GM03348 (cell line): ENCODE data around the gene ADK.
"Not testable (repeated sequence)": the region's sequence is repeated elsewhere in the genome, so short reads cannot be mapped to it uniquely, and the experiment has no call there.

ENCODE experiments used
- DNase-seq: peaks from one replicate; pipeline ENCODE4 v3.0.0; 2012; ENCODE audit warnings: low spot score

Gene ADK

DNA sequence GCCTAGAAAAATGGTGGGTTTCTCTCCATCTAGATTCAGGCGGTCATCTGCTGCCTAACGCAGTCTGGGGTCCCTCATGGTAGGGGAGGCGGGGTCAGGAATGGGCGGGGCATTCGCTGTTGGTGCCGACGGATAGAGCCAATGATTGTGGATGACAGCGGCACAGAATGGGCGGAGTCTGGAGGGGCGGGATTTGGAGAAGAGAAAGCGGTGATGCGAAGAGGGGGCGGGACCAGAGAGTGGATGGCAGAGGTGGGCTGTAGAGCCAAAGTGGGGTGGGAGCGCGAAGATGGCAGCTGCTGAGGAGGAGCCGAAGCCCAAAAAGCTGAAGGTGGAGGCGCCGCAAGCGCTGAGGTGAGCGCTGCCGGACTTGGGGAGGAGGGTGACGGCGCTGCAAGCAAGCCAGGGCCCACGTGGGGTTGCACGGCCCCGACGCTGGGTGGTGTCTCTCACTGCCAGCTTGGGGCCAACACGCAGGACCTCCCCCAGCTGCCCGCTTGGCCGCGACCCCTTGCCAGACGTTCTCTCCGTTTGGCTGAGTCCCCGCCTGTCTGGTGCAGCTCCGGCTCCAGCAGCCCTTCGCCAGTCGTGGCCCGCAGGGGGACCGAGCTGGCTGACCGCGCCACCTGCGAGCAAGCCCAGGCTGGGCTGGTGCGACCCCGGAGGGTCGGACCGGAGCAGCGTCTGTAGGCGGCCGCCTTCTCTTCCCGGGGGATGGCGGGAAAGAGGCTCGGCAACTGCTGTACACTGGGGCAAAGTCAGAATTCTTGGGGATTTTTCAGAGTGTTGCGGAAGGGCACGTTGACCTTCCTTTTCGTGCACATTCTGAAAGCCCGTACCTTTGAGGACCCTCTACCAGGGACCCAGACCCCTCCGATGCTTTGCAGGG is at the start of gene ADK:
Gene ADK, plus strand, starts transcription at position 232 of the 889 bp plus-strand sequence. Its CDS starts 58 bp downstream, at position 290.
- DNase-seq: peak; percentile 99

DNA sequence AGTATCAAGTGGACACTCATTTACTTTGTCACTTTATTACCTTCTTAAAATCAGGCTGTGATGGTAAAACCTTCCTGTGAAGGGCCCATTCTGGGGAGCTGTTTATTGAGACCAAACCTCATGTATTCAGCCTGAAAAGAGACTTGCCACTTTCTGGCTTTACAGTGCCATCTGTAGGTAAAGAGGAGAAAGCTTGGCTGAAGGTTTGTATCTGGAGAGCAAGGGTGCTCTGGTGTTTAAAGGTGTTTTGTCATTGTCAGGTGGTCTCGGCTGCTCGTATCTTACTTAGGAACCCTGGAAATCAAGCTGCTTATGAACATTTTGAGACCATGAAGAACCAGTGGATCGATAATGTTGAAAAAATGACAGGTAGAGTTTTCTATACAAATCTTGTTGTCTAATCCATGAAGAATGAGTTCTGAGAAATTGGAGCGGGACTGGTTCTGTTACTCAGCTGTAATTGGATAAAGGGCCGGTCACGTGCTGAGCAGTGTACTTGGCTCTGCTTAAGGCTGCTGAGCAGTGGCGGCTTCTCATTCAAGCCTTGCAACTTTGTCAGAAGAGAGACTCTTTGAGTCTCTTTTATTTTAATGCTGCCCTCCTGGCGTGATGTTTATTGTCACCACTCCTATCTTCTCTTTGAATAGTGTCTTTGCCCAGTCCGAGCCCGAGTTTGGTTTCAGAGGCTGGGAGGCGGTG is 47.3 kb upstream of the ADK start:
- DNase-seq: peak; percentile 39

DNA sequence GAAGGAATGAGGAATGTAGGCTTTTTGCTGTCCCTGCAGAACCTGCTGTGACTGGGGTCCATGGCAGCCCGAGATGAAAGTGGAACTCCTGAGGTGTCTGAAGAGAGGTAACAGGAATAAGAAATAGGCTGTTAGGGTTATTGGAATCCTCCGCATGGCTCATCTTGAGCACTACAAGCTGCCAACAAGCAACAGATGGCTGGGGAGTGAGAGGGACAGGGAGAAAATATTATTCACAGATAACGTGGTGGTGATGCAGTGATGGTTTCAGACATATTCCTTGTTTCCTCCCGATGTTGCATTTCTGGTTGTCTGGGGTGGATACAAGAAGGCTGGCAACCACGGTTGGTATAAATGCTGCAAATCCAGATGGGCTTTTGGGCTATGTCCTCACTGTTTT is 46.5 kb upstream of the ADK start:
- no peak for DNase-seq

DNA sequence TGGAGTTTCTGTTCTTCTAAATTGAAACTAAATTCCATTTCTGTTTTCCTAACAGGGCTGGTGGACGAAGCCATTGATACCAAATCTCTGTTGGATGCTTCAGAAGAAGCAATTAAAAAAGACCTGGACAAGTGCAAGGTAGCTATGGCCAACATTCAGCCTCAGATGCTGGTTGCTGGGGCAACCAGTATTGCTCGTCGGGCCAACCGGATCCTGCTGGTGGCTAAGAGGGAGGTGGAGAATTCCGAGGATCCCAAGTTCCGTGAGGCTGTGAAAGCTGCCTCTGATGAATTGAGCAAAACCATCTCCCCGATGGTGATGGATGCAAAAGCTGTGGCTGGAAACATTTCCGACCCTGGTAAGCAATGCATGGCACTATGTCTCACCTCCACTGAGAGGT is 46.0 kb upstream of the ADK start:
- no peak for DNase-seq

DNA sequence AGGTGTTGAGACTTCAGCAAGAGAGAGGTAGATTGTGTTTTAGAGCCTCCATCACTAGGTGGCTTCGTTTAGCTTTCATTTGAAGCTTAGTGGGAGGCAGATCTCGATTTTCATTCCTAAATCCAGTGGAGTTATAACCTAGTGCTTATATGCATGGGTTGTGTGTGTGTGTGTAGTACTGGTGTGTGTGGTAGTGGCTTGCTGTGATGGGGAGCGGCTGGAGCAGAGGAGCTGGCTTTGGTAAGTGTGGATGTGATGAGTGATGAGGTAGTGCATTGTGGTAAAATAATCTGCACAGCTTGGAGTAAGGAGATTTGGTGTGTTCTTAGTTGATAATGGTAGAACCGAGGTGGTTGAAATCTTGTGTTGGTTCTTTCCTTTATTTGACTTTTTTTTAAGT is 43.6 kb upstream of the ADK start:
- no peak for DNase-seq

DNA sequence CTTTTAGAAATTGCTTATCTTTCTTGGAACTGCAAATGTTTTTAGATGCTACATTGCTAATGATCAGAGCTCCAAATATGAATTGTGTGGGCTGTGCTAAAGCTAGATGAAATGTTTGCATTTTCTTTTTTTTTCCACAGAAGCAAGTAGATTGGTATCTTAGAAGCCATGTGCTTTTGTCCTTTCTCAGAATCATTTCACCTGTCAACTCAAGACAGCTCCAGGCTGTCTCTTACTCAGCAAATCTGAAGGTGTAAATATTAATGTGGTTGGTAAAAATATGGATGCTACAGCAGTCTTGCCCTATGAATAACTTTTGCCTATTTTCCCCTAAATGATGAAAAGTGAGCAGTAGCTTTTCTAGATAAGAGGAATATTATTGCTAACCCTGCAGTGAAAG is 41.6 kb upstream of the ADK start:
- no peak for DNase-seq

DNA sequence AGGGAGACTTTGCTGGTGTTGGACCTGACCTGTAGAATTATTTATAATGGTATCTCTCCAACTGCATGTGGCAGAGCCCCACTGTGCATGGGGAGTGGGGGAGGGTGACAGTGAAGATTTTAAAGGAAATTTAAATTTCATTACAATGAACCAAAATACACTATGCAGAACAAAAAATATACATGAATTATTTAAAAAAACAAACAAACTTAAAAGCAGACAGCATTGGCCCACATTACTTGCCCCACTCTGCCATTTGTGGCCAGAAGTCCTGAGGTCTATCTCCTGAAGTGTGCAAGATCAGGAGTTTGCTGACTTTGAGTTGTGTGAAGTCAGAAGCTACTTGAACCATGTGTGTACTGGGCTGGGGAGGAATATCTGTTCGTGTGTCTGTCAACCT is 40.9 kb upstream of the ADK start:
- DNase-seq: no peak

DNA sequence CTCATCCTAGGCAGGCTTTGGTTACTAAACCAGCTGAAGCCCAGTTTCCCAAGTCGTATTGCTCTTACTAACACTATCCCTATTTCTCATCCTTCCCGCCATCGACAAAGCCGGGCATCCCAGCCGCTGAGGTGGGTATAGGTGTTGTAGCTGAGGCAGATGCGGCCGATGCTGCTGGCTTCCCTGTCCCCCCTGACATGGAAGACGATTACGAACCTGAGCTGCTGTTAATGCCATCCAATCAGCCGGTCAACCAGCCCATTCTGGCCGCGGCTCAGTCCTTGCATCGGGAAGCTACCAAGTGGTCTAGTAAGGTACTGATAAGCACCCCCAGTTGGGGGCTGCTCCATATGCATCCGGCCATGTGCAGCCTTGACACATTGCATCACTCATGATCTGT is 39.2 kb upstream of the ADK start:
- DNase-seq: no peak

DNA sequence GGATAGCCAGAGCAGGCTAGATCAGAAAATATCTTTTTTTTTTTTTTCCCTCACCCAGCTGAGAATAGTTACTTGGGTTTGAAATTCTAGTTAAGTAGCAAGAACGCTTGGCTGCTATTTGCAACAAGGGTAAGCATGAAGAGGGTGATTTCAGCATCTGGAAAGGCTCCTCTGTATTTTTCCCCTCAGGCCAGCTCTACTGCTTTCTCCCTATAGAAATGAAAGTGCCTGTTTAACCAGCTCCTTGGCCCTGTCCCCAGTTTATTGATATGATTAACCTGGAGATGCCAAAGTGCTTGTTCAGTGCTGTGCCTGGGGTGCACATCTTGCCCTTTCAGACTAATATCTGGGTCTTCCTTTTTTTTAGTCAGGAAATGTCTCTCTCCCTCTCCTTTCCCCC is 37.5 kb upstream of the ADK start:
- peak; percentile 25 for DNase-seq

DNA sequence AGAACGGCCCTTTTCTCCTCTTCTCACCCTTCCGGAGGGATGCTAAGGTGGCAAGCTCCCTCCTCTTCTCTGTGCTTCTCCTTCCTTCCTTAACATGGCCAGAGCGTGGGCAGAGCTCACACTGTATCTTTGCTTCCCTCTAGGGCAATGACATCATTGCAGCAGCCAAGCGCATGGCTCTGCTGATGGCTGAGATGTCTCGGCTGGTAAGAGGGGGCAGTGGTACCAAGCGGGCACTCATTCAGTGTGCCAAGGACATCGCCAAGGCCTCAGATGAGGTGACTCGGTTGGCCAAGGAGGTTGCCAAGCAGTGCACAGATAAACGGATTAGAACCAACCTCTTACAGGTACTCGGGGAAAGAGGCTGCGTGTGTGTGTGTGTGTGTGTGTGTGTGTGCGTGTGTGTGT is 37.0 kb upstream of the ADK start:
- no peak for DNase-seq

DNA sequence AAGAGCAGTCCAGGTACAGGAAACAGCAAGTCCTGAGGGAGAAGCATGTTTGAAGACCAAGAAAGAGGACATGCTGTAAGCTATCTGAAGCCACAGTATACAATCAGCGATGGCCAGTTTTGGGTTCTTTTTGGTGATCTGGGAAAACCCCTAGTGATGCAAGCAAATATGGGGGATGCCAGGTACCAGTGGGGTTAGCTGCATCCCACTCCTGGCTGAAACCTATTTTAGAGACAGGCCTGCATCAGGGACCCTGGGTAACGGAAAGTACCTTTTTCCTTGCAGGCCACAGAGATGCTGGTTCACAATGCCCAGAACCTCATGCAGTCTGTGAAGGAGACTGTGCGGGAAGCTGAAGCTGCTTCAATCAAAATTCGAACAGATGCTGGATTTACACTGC is 33.3 kb upstream of the ADK start:
- no peak for DNase-seq

DNA sequence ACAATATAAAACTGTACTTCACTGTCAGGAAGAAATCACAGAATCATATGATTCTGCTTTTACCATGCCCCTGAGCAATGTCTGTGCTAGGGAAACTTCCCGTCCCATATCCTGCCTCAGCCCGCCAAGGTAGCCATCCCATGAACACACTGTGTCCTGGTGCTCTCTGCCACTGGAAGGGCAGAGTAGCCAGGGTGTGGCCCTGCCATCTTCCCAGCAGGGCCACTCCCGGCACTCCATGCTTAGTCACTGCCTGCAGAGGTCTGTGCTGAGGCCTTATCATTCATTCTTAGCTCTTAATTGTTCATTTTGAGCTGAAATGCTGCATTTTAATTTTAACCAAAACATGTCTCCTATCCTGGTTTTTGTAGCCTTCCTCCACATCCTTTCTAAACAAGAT is 32.2 kb upstream of the ADK start:
- peak; percentile 42 for DNase-seq

DNA sequence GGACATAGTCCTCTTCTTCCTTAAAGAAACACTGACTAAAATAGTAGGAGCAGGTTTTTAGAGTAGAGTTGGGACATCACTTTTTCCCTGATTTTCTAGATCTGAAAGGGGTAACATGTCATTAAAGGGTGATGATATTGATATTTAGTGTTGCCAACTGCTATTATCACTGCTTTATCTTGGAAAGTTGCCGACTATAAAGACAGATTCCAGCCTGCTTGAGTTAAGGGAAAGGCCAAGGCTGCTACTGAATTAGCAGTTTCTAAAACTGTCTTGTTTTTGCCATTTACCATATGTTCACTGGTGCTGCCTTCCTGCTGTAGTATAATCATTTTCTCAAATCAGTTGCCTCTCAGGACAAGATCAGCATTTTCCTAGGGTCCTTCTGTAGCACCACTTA is 30.1 kb upstream of the ADK start:
- DNase-seq: no peak

DNA sequence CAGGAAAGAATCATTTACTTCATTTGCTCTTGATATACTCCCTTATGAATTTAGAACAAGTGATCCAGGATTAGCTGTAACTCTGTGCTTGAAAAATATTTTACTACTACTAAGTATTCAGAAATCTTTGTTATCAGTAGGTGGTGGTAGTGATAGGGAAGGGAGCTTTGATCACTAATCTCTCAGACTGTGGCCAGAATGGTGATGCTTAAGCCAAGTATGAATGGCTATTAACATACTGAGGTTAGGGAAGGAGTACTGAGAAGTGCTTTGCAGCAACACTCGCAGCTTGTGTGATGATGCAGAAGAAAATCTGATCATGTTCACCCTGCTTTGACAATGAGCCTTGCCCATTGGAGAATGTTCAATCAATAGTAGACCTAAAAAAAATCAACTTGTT is 29.7 kb upstream of the ADK start:
- DNase-seq: no peak

DNA sequence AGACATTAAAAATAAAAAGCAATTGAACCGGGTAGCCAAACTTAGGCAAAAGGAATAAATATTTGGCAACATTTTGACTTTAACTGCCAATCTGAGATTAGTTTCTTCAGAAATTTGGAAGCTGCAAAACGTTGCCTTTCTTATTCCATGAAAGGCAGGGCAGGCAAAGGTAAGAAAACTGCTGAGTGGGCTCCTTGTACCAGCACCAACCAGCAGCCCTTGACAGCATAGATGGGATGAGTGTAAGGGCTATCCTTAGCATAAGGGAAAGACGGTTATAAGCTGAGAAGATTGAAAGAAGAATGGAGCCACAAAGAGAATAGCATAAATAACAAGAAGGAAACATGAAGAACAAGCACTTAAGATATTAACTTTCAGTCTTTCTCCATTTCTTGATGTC is 29.0 kb upstream of the ADK start:
- no peak for DNase-seq

DNA sequence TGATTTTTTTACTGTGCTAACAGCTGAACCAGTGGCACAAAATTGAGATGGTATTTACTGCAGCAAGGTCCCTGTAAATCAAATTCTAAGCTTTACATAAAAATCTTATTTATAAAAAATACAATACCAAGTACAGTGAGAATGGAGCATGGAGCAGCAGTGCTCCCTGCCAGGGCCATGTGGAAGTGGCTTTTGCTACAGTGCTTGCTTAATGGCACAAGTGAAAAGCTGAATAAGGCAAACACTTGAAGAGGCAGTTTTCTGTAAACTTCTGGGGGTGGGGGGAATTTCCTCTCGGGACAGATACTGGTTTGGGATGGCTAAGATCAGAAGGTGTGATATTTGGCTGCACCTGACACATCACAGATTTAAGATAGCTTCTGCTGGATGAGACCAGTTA is 27.9 kb upstream of the ADK start:
- DNase-seq: no peak

DNA sequence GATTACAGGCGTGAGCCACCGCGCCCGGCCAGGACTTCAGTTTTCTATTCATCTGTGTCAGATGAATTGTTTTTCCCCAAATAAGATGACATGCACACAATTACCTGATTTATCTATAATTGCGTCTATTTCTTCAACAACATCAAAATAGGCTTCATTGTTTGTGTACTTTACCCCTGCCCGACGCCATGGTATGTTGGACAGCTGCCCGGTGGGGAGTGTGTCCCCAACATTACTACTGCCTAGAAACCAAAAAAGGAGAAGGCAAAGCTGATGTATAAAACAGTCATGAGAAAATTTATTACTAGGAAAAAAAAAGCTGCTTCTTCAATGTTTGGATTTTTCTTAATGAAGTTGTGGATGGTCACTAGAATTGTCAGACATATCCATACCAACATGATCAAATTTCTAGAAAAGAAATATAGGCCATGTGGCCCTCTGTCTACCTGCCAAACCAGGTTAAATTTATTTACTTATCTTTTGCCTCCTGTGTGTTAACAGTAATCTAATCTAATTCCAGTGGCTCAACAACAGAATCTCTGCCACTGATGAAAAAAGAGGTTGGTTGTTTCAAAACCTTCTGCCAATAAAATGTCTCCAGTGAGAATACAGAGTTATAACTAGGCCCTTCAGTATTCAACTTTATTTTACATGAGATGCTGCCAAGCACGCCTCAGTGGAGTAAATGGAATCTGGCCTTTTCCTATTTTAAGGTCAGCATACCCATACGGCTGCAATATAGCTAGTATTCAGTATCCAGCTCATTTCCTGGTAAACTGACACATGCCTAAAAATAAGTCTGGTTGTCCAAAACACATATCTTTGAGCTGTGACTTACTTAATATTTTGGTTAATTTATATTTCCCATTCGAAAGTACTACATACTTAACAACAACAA is 16.8 kb upstream of the ADK start:
- no peak for DNase-seq

DNA sequence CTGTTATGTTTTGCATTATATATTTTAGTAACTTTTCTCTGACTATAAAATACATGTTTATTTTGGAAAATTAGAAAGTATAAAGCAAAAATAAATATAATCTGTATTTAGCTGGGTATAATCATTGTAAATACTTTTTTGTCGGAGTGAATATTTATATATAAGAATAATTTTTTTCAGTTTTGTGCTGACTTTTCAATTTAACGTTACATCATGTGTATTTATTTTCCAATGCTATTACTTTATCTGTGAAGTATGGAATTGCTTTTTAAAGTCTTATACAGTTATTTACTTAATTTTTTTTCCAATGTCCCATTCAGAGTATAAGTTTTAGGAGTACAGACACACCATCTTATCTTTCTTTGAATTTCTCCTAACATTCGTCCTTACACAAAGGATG is 15.6 kb upstream of the ADK start:
- no peak for DNase-seq

DNA sequence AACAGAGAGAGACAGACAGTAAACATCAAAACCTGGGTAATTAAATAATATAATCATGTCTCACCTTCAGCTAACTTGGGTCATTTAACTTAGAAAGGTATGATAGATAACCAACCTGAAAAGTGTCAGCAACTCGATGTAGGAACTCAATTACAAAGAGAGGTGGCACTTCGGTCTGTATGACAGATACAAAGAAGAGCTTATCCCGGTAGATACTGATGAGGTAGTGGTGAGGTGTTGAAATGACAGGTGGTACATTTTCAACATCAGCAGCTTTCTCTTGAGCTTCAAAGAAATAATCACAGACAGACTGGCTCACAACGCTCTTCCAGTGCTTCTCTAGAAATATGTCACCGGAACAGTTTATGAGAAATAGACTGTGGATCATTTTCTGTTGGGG is 13.0 kb upstream of the ADK start:
- no peak for DNase-seq

DNA sequence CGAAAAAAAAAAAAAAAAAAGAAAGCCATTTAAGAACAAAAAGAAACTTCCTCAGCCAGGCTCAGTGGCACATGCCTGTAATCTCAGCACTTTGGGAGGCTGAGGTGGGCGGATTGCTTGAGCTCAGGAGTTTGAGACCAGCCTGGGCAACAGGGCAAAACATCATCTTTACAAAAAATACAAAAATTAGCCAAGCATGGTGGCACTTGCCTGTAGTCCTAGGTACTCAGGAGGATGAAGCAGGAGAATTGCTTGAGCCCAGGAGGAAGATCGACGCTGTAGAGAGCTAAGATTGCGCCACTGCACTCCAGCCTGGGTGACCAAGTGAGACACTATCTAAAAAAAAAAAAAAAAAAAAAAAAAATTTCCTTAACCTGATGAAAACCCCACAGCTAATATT is 12.4 kb upstream of the ADK start:
- DNase-seq: not testable (repeated sequence)

DNA sequence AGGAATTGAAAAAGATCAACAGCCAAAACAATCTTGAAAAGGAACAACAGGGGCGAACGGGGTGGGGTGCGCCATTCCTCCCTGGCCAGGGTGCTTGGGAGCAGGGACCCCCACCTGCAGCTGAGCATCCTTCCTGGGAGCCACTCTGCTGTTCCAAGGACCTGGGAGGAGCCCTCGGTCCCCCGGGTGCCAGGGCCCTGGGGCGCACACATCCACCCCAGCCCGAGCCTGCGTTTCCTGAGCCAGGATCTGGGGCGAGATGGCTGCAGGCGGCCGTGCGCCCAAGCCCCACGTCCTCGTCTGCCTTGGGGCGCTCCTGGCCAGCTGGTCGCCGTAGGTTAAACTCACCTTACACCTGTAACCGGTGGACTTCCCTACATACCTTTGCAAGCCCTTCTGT is 11.0 kb upstream of the ADK start:
- no peak for DNase-seq

DNA sequence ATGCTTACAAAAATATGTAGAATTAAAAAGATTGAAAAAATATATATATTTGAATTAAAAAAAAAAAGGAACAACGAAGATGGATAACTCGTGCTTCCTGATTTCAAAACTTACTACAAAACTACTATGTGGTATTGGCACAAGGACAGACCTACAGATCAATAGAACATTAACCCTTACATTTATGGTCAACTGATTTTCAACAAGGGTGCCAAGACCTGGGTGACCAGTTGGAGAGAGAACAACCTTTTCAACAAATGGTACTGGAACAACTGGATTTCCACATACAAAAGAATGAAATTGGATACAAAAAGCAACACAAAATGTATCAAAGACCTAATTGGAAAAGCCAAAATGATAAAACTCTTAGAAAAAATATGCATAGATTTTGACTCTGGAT is 10.5 kb upstream of the ADK start:
- DNase-seq: no peak

DNA sequence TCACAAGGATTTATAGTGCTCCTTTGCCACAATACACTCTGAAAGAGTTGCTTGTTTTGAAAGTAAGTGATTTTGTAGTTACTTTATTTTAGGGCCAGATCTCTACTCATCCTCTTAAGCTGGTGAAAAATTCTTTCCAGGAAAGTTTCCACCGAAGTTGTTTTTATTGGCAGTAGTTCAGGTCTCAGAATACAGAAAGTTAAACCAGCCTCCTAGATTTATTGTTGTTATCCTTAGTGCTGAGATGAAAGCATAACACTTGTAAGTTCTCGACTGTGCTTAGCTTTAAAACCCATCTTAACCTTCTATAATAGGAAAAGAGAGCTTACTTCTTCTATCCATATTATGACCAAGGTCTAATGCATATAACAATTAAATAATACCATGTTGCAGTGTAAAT is 5.9 kb upstream of the ADK start:
- DNase-seq: peak; percentile 69
